PC-3 (cell line): ENCODE results near the gene CAMSAP1.

Experiments used
- EZH2 ChIP-seq: fragments of 300-600 bp; sonication (generic); IDR thresholded peaks from one replicate; pipeline ENCODE4 v1.6.1; 2017; ENCODE audit warnings: antibody characterized with exemption, mild to moderate bottlenecking, low read length; ENCODE audit not compliant: unreplicated experiment
- TF ChIP-seq, protein P1 (sequence below): fragments of 300-600 bp; sonication (generic); conservative IDR thresholded peaks from 2 replicates; pipeline ENCODE4 v1.5.1; 2017; ENCODE audit warnings: antibody characterized with exemption, low read depth, mild to moderate bottlenecking, low read length

DNA sequence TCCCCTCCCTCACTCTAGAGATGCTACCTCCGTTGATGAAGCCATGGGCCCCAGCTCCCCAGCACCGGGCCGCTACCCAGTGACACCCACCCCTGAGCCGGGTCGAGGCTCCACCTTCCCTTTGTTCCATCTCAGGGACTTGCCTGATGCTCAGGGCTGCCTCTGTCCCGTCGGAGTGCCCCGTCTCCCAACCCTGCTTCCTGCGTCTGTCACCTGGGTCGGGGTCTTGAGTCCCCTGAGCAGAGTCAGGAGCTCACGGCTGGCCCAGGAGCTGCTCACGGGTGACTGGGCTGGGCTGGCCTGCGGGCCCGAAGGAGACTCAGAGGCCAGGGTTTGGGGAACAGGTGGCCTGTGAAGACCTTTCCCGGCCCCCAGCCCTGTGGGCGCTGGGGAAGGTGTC, 120.0 kb downstream of the CAMSAP1 start:
- TF ChIP-seq, protein P1, sequence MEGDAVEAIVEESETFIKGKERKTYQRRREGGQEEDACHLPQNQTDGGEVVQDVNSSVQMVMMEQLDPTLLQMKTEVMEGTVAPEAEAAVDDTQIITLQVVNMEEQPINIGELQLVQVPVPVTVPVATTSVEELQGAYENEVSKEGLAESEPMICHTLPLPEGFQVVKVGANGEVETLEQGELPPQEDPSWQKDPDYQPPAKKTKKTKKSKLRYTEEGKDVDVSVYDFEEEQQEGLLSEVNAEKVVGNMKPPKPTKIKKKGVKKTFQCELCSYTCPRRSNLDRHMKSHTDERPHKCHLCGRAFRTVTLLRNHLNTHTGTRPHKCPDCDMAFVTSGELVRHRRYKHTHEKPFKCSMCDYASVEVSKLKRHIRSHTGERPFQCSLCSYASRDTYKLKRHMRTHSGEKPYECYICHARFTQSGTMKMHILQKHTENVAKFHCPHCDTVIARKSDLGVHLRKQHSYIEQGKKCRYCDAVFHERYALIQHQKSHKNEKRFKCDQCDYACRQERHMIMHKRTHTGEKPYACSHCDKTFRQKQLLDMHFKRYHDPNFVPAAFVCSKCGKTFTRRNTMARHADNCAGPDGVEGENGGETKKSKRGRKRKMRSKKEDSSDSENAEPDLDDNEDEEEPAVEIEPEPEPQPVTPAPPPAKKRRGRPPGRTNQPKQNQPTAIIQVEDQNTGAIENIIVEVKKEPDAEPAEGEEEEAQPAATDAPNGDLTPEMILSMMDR, result no peak
- no peak for TF ChIP-seq EZH2
